ENCODE data around the gene AP1M2. TPM values are rescaled to one million over a fixed set of nuclear protein-coding genes. Genes with fewer than 3 reads are reported as not detected.

The AP1M2 gene
- total and polyA plus RNA-seq, 10 donors = 0.09 to 2.1 (median 0.80) TPM; not detected in 1

DNA sequence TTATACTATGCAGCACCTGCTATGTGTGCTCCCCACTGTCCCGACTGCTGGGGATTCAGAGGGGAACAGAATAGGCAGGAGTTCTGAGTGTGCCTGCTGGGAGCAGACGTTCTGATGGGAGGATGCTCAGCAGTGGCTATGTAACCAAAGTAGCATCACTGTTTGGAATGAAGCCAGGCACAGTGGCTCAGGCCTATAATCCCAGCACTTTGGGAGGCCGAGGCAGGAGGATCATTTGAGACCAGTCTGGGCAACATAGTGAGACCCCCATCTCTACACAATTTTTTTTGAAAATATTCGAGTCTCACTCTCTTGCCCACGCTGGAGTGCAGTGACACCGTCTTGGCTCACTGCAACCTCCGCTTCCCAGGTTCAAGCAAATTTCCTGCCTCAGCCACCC, 37.4 kb downstream of the AP1M2 start:
- H3K27me3 ChIP-seq (replicated peaks in 1 of 7) = no peaks in the 10 kb centered on the region
- H3K4me3 ChIP-seq = no peak overlapping the region
- peak overlapping the region in 2 of 8 donors; percentile 3 to 14 for H3K27ac ChIP-seq
- no peaks in the 10 kb centered on the region for H3K9me3 ChIP-seq
- WGBS, 5 donors = 87 to 95% (median 89%) methylated on average over 7 of the region's 7 CpGs
- intact Hi-C loops (cut with DNase I; ENCODE audit: low total_unique reads) = no loop called here
- DNase-seq = no peak
- H3K36me3 ChIP-seq = peaks cover 0 to 95% (median 81%) of the 10 kb centered on the region in 6 donors
- peaks cover 25 to 80% (median 43%) of the 10 kb centered on the region in 6 donors for H3K4me1 ChIP-seq
- TF ChIP-seq, protein P1, sequence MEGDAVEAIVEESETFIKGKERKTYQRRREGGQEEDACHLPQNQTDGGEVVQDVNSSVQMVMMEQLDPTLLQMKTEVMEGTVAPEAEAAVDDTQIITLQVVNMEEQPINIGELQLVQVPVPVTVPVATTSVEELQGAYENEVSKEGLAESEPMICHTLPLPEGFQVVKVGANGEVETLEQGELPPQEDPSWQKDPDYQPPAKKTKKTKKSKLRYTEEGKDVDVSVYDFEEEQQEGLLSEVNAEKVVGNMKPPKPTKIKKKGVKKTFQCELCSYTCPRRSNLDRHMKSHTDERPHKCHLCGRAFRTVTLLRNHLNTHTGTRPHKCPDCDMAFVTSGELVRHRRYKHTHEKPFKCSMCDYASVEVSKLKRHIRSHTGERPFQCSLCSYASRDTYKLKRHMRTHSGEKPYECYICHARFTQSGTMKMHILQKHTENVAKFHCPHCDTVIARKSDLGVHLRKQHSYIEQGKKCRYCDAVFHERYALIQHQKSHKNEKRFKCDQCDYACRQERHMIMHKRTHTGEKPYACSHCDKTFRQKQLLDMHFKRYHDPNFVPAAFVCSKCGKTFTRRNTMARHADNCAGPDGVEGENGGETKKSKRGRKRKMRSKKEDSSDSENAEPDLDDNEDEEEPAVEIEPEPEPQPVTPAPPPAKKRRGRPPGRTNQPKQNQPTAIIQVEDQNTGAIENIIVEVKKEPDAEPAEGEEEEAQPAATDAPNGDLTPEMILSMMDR (IDR thresholded peaks at IDR 0.05 in 8 of 11, conservative IDR thresholded peaks at IDR 0.05 in 3 of 11) = no peak
- no peak for TF ChIP-seq POLR2AphosphoS5 (IDR thresholded peaks at IDR 0.05)
- no peak for TF ChIP-seq POLR2A (IDR thresholded peaks at IDR 0.05)

GRCh38 chr19:10548746-10549276, 38.3 kb downstream of the AP1M2 start:
- DNase-seq = no peak

DNA sequence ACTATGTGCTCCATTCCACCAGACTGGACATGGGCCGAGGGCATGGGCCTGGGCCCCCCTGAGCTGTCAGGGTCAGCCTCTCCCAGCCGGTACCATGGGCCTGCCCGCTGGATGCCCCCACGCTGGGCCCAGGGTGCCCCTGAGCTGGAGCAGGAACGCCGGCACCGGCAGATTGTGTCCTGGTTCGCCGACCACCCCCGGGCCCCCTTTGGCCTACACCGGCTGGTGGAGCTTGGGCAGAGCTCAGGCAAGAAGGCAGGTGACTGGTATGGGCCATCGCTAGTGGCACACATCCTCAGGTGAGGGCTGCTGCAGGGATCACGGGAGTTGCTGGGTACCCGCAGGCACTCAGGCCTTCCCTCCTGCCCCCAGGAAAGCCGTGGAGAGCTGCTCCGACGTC, 40.3 kb downstream of the AP1M2 start:
- Histone ChIP-seq H3K27ac (no peak overlapping the region), H3K4me3 (no peak overlapping the region), H3K9me3 (no peaks in the 10 kb centered on the region), H3K36me3 (peaks cover 0 to 66% (median 53%) of the 10 kb centered on the region in 6 donors), H3K4me1 (peaks cover 9 to 71% (median 28%) of the 10 kb centered on the region in 6 donors), H3K27me3 (replicated peaks in 1 of 7) (no peaks in the 10 kb centered on the region)
- no peak for DNase-seq
- intact Hi-C loops (cut with DNase I; ENCODE audit: low total_unique reads) = no loop called here
- TF ChIP-seq POLR2A (IDR thresholded peaks at IDR 0.05) = no peak
- peak in 1 of 3 donors; percentile 39 for TF ChIP-seq POLR2AphosphoS5 (IDR thresholded peaks at IDR 0.05)
- TF ChIP-seq, protein P1 (IDR thresholded peaks at IDR 0.05 in 8 of 11, conservative IDR thresholded peaks at IDR 0.05 in 3 of 11) = no peak
- WGBS, 5 donors = 87 to 96% (median 93%) methylated on average over 10 to 17 of the region's 17 CpGs

More at GRCh38 chr19:10548746-10549276, 38.3 kb downstream of the AP1M2 start:
- H3K4me1 ChIP-seq = peaks cover 20 to 77% (median 40%) of the 10 kb centered on the region in 6 donors
- H3K36me3 ChIP-seq = peaks cover 0 to 86% (median 72%) of the 10 kb centered on the region in 6 donors
- no peak overlapping the region for H3K4me3 ChIP-seq
- peak in 1 of 3 donors; percentile 36 for TF ChIP-seq POLR2AphosphoS5 (IDR thresholded peaks at IDR 0.05)
- no peak for TF ChIP-seq POLR2A (IDR thresholded peaks at IDR 0.05)
- H3K9me3 ChIP-seq = no peaks in the 10 kb centered on the region
- no peak overlapping the region for H3K27ac ChIP-seq
- intact Hi-C loops (cut with DNase I; ENCODE audit: low total_unique reads) = no loop called here
- H3K27me3 ChIP-seq (replicated peaks in 1 of 7) = no peaks in the 10 kb centered on the region
- 92 to 98% (median 96%) methylated on average over 13 to 18 of the region's 18 CpGs for WGBS, 5 donors

GRCh38 chr19:10544753-10545251, 42.3 kb downstream of the AP1M2 start:
- TF ChIP-seq, protein P1 (IDR thresholded peaks at IDR 0.05 in 8 of 11, conservative IDR thresholded peaks at IDR 0.05 in 3 of 11) = no peak
- peak in 1 of 3 donors; percentile 53 for TF ChIP-seq POLR2AphosphoS5 (IDR thresholded peaks at IDR 0.05)
- Histone ChIP-seq H3K9me3 (no peaks in the 10 kb centered on the region), H3K4me3 (peak overlapping the region; percentile 73 to 96 (median 88)), H3K36me3 (peaks cover 0 to 46% (median 34%) of the 10 kb centered on the region in 6 donors), H3K27me3 (replicated peaks in 1 of 7) (peaks cover 0 to 3% (median 0%) of the 10 kb centered on the region in 7 donors), H3K4me1 (peaks cover 9 to 59% (median 29%) of the 10 kb centered on the region in 6 donors), H3K27ac (peak overlapping the region in 6 of 8 donors; percentile 91 to 97 (median 95))
- peak; percentile 80 for DNase-seq
- intact Hi-C loops (cut with DNase I; ENCODE audit: low total_unique reads) = no loop called here
- WGBS, 5 donors = 45 to 56% (median 49%) methylated on average over 5 to 23 of the region's 23 CpGs
